Spleen (tissue), 11 donors: ENCODE measurements around the gene ADAM10. TPM values are rescaled to one million over a fixed set of nuclear protein-coding genes. Genes with fewer than 3 reads are reported as not detected.

Source experiments
- DNase-seq: peaks from one replicate; pipeline ENCODE4 v3.0.0-alpha.2; 2020
- H3K27ac ChIP-seq, 8 donors: fragments of 200-600 bp; sonication (generic) in 7 of 8; 1 replicate in 4 of 8; 2 replicates in 4 of 8; pipeline versions ENCODE4 v1.5.0 to v1.8.0; 2016 to 2021; ENCODE audit warnings: inconsistent platforms in 4 of 8, mild to moderate bottlenecking in 4 of 8, moderate library complexity in 1 of 8
- H3K27me3 ChIP-seq, 7 donors: fragments of 200-600 bp; sonication (generic) in 6 of 7; replicated peaks in 1 of 7; 1 replicate in 4 of 7; 2 replicates in 3 of 7; pipeline versions ENCODE4 v1.5.0 to v1.8.0; 2016 to 2021; ENCODE audit warnings: inconsistent platforms in 3 of 7, mild to moderate bottlenecking in 1 of 7
- H3K36me3 ChIP-seq, 6 donors: fragments of 200-600 bp; sonication (generic) in 5 of 6; 1 replicate in 4 of 6; 2 replicates in 2 of 6; pipeline versions ENCODE4 v1.5.0 to v1.8.0; 2016 to 2021; ENCODE audit warnings: inconsistent platforms in 2 of 6
- H3K4me1 ChIP-seq, 6 donors: fragments of 200-600 bp; sonication (generic) in 5 of 6; 1 replicate in 3 of 6; 2 replicates in 3 of 6; pipeline versions ENCODE4 v1.5.0 to v1.8.0; 2016 to 2021; ENCODE audit warnings: inconsistent platforms in 3 of 6
- H3K4me3 ChIP-seq, 8 donors: fragments of 200-600 bp; sonication (generic) in 7 of 8; 1 replicate in 4 of 8; 2 replicates in 4 of 8; pipeline versions ENCODE4 v1.5.0 to v1.8.0; 2016 to 2021; ENCODE audit warnings: inconsistent platforms in 4 of 8, mild to moderate bottlenecking in 4 of 8, moderate library complexity in 2 of 8
- H3K9me3 ChIP-seq, 8 donors: fragments of 200-600 bp; sonication (generic) in 7 of 8; 1 replicate in 4 of 8; 2 replicates in 4 of 8; pipeline versions ENCODE4 v1.5.0 to v1.8.0; 2016 to 2021; ENCODE audit warnings: inconsistent platforms in 4 of 8
- CTCF ChIP-seq, 11 experiments: fragments of 200-600 bp in 7 of 11; fragments of 450-650 bp in 4 of 11; sonication (generic) in 4 of 11; IDR thresholded peaks in 8 of 11; conservative IDR thresholded peaks in 3 of 11; 1 replicate in 7 of 11; 2 replicates in 4 of 11; pipeline versions ENCODE4 v1.4.0 to v1.8.0; 2016 to 2021; ENCODE audit warnings: antibody characterized with exemption in 11 of 11, inconsistent platforms in 4 of 11, mild to moderate bottlenecking in 1 of 11
- POLR2A ChIP-seq, 3 donors: fragments of 450-650 bp; IDR thresholded peaks; one replicate each; pipeline ENCODE4 v1.5.1; 2017; ENCODE audit warnings: antibody characterized with exemption in 3 of 3, mild to moderate bottlenecking in 1 of 3
- POLR2AphosphoS5 ChIP-seq, 3 donors: sonication (generic); formaldehyde crosslinking; IDR thresholded peaks; one replicate each; pipeline ENCODE4 v1.5.1; 2017; ENCODE audit warnings: antibody characterized with exemption in 3 of 3
- WGBS, 5 donors: extraction: QIAGEN DNeasy Blood & Tissue Kit in 3 of 5; methylation state at CpG; one replicate each; pipeline versions ENCODE4 v1.1.5 to v1.1.7; 2013 to 2018; 5-methylcytosine and 5-hydroxymethylcytosine counted together
- intact Hi-C: fragments of 100-400 bp; cut with DNase I; formaldehyde crosslinking; loops from one replicate; pipeline ENCODE4 v1.15.0; 2023; ENCODE audit warnings: low total_unique reads
- polyA plus RNA-seq, 3 donors: library from polyadenylated mRNA; stranded (reverse); fragments of 200-250 nt; gene quantifications; one replicate each; pipeline ENCODE4 v1.2.1, GENCODE V29; 2013
- total RNA-seq, 7 donors: library from RNA; depleted of rRNA in 3 of 7; stranded (reverse); fragments of >200 nt in 3 of 7; fragmentation: NEBNext Ultra II Directional in 4 of 7; extraction: Animal tissue kit (Norgen Biotek cat#: 25700) in 4 of 7; gene quantifications; one replicate each; pipeline versions ENCODE4 v1.1.0 to v1.2.1, GENCODE V29; 2016 to 2021
- donor health status: healthy with polysubstance abuse.
- donor health status: DM: no; HTN: no; CAD: no; lungs with moderate emphysema.
- donor health status: DM: no; HTN: no; CAD: no.
- donor health status: Bipolar disorder and iron deficiency.
- donor health status: healthy.
- donor health status: DM: no; HTN: no; CAD: no.
- donor health status: DM: yes; HTN: yes; CAD: no.

The ADAM10 gene
- total and polyA plus RNA-seq, 10 donors = 7.6 to 205 (median 123) TPM

- H3K4me1 ChIP-seq = peaks cover 0 to 11% (median 3%) of the 10 kb centered on the region in 6 donors
- intact Hi-C loops = no loop called here
- H3K36me3 ChIP-seq = peaks cover 0 to 2% (median 0%) of the 10 kb centered on the region in 6 donors
- H3K4me3 ChIP-seq = no peak overlapping the region
- 92 to 100% (median 96%) methylated on average over 1 of the region's 1 CpG for WGBS, 5 donors
- no peak overlapping the region for H3K27ac ChIP-seq
- TF ChIP-seq POLR2AphosphoS5 (IDR thresholded peaks at IDR 0.05) (no peak), POLR2A (IDR thresholded peaks at IDR 0.05) (no peak), CTCF (IDR thresholded peaks at IDR 0.05 in 8 of 11, conservative IDR thresholded peaks at IDR 0.05 in 3 of 11) (no peak)
- H3K9me3 ChIP-seq = peaks cover 0 to 9% (median 2%) of the 10 kb centered on the region in 8 donors
- H3K27me3 ChIP-seq = no peaks in the 10 kb centered on the region
- no peak for DNase-seq
Observed at GRCh38 chr15:58588096-58588495, 161.4 kb downstream of the ADAM10 start.

- H3K9me3 ChIP-seq = peaks cover 0 to 16% (median 6%) of the 10 kb centered on the region in 8 donors
- intact Hi-C loops = no loop called here
- H3K36me3 ChIP-seq = no peaks in the 10 kb centered on the region
- TF ChIP-seq POLR2AphosphoS5 (IDR thresholded peaks at IDR 0.05) = no peak
- no peak for TF ChIP-seq POLR2A (IDR thresholded peaks at IDR 0.05)
- no peak for TF ChIP-seq CTCF (IDR thresholded peaks at IDR 0.05 in 8 of 11, conservative IDR thresholded peaks at IDR 0.05 in 3 of 11)
- no peak overlapping the region for H3K4me3 ChIP-seq
- peaks cover 0 to 11% (median 3%) of the 10 kb centered on the region in 6 donors for H3K4me1 ChIP-seq
- H3K27me3 ChIP-seq = no peaks in the 10 kb centered on the region
- H3K27ac ChIP-seq = no peak overlapping the region
- DNase-seq = no peak
- whole genome bisulfite sequencing, 5 donors = 92 to 97% (median 97%) methylated on average over 4 of the region's 4 CpGs
Observed at GRCh38 chr15:58587486-58587885, 162.0 kb downstream of the ADAM10 start.

- DNase-seq = no peak
- Histone ChIP-seq H3K36me3 (no peaks in the 10 kb centered on the region), H3K27me3 (no peaks in the 10 kb centered on the region), H3K4me1 (peaks cover 0 to 15% (median 3%) of the 10 kb centered on the region in 6 donors), H3K4me3 (no peak overlapping the region), H3K27ac (no peak overlapping the region), H3K9me3 (peaks cover 0 to 19% (median 6%) of the 10 kb centered on the region in 8 donors)
- intact Hi-C loops = no loop called here
- 63 to 72% (median 71%) methylated on average over 5 of the region's 5 CpGs for WGBS, 5 donors
- TF ChIP-seq POLR2A (IDR thresholded peaks at IDR 0.05) (no peak), CTCF (IDR thresholded peaks at IDR 0.05 in 8 of 11, conservative IDR thresholded peaks at IDR 0.05 in 3 of 11) (no peak), POLR2AphosphoS5 (IDR thresholded peaks at IDR 0.05) (no peak)
Observed at GRCh38 chr15:58585693-58586443, 163.6 kb downstream of the ADAM10 start.

DNA sequence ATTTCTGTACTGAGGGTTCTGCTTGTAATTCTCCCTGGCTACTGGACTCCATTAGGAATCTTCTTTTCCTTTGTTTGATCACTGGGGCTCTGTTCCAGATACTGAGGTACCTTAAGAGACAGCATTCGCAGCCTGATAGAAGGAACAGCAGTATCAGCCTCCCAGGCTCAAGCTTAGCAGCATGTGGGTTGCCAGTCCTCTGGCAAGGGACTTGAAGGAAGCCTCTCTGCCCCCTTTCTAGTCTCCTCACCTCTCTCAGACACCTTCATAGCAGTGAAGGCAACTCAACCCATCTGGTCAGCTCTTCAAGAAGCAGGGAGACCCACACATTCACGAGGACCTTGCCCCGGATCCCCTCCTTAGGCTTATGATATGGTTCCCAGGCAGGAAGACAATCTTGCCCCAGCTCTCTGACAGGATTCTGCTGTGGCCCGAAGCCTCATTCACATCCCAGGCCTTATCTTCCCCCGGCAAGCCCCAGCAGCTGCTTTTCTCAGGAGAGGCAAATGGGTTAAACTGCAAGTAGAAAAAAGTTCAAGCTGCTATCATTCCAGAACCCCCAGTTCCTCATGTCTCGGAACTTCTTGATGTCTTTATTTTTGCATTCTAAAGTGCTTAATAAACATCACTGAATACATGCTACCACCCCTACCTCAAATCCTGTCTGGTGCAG, 164.6 kb downstream of the ADAM10 start:
- WGBS, 5 donors = 65 to 75% (median 68%) methylated on average over 6 of the region's 6 CpGs
- H3K9me3 ChIP-seq = peaks cover 0 to 19% (median 6%) of the 10 kb centered on the region in 8 donors
- H3K36me3 ChIP-seq = no peaks in the 10 kb centered on the region
- TF ChIP-seq POLR2A (IDR thresholded peaks at IDR 0.05) (no peak), CTCF (IDR thresholded peaks at IDR 0.05 in 8 of 11, conservative IDR thresholded peaks at IDR 0.05 in 3 of 11) (no peak), POLR2AphosphoS5 (IDR thresholded peaks at IDR 0.05) (no peak)
- no peak for DNase-seq
- intact Hi-C loops = no loop called here
- H3K27ac ChIP-seq = no peak overlapping the region
- peaks cover 0 to 15% (median 3%) of the 10 kb centered on the region in 6 donors for H3K4me1 ChIP-seq
- no peak overlapping the region for H3K4me3 ChIP-seq
- no peaks in the 10 kb centered on the region for H3K27me3 ChIP-seq
